PC-9 (cell line): ENCODE results near the gene GALNT14.

Experiments
- EZH2 ChIP-seq: fragments of 200-600 bp; sonication (generic); IDR thresholded peaks from 2 replicates; pipeline ENCODE4 v1.8.0; 2017; ENCODE audit warnings: antibody characterized with exemption, low read depth
- TF ChIP-seq, protein P1 (sequence below): fragments of 200-600 bp; sonication (generic); conservative IDR thresholded peaks from 2 replicates; pipeline ENCODE4 v1.6.1; 2017; ENCODE audit warnings: mixed run types, antibody characterized with exemption, mild to moderate bottlenecking, moderate library complexity

- TF ChIP-seq, protein P1, sequence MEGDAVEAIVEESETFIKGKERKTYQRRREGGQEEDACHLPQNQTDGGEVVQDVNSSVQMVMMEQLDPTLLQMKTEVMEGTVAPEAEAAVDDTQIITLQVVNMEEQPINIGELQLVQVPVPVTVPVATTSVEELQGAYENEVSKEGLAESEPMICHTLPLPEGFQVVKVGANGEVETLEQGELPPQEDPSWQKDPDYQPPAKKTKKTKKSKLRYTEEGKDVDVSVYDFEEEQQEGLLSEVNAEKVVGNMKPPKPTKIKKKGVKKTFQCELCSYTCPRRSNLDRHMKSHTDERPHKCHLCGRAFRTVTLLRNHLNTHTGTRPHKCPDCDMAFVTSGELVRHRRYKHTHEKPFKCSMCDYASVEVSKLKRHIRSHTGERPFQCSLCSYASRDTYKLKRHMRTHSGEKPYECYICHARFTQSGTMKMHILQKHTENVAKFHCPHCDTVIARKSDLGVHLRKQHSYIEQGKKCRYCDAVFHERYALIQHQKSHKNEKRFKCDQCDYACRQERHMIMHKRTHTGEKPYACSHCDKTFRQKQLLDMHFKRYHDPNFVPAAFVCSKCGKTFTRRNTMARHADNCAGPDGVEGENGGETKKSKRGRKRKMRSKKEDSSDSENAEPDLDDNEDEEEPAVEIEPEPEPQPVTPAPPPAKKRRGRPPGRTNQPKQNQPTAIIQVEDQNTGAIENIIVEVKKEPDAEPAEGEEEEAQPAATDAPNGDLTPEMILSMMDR: no peak
- no peak for TF ChIP-seq EZH2
Measured at GRCh38 chr2:31147645-31148044, 9.4 kb upstream of the GALNT14 start.
